Measurements from ENCODE around the gene FIGNL1. TPM values are rescaled to one million over a fixed set of nuclear protein-coding genes. Genes with fewer than 3 reads are reported as not detected.

FIGNL1 gene
- polyA plus RNA-seq, 3 donors, result 0.55 to 2.4 (median 1.8) TPM

- Histone ChIP-seq H3K4me2 (replicated peaks; ENCODE audit: extremely low read depth, low read length, poor library complexity, severe bottlenecking) (no peak overlapping the region), H3K36me3 (replicated peaks in 1 of 2; ENCODE audit: control insufficient read depth in 1 of 2, insufficient read depth in 2 of 2, low read length in 2 of 2) (no peaks in the 10 kb centered on the region), H3K27me3 (ENCODE audit: control insufficient read depth in 2 of 2, insufficient read depth in 2 of 2, low read length in 2 of 2) (no peaks in the 10 kb centered on the region), H3K4me3 (replicated peaks in 1 of 3; ENCODE audit: low read depth in 2 of 3, low read length in 3 of 3) (no peak overlapping the region), H3K79me2 (ENCODE audit: insufficient read depth, low read length) (no peaks in the 10 kb centered on the region), H4K20me1 (ENCODE audit: insufficient read depth, low read length) (no peaks in the 10 kb centered on the region), H3K27ac (ENCODE audit: low read depth in 1 of 2, low read length in 2 of 2) (no peak overlapping the region), H2AFZ (ENCODE audit: insufficient read depth, low read depth, low read length, poor library complexity, severe bottlenecking) (no peak overlapping the region), H3K4me1 (ENCODE audit: control insufficient read depth in 1 of 2, insufficient read depth in 2 of 2, low read length in 2 of 2) (no peaks in the 10 kb centered on the region), H3K9ac (ENCODE audit: insufficient read depth, low read length, poor library complexity, severe bottlenecking) (no peak overlapping the region), H3K9me3 (replicated peaks in 1 of 2; ENCODE audit: control insufficient read depth in 1 of 2, insufficient read depth in 1 of 2, low read length in 2 of 2) (peaks cover 0 to 4% of the 10 kb centered on the region in 2 donors)
- WGBS (ENCODE audit: insufficient coverage), result no CpG with 5 or more reads among the region's 1 CpG
- intact Hi-C loops (cut with micrococcal nuclease), result no loop called here
- Mint-ChIP-seq H3K27ac (no peak overlapping the region), H3K4me3 (no peak overlapping the region), H3K36me3 (no peaks in the 10 kb centered on the region), H3K4me1 (no peaks in the 10 kb centered on the region), H3K9me3 (peaks cover 0 to 7% (median 5%) of the 10 kb centered on the region in 7 donors), H3K27me3 (ENCODE audit: low read depth in 3 of 3) (peaks cover 0 to 2% (median 1%) of the 10 kb centered on the region in 3 donors)
- TF ChIP-seq CTCF (IDR thresholded peaks at IDR 0.05), result no peak
- no peak for DNase-seq
These were observed 36.4 kb upstream of the FIGNL1 start for GRCh38 chr7:50486512-50486911.

GRCh38 chr7:50481867-50482266, 31.7 kb upstream of the FIGNL1 start:
- peaks cover 0 to 3% (median 0%) of the 10 kb centered on the region in 3 donors for H3K27me3 Mint-ChIP-seq (ENCODE audit: low read depth in 3 of 3)
- no peaks in the 10 kb centered on the region for H3K36me3 Mint-ChIP-seq
- H3K27ac ChIP-seq (ENCODE audit: low read depth in 1 of 2, low read length in 2 of 2), result no peak overlapping the region
- H3K4me1 Mint-ChIP-seq, result no peaks in the 10 kb centered on the region
- H3K79me2 ChIP-seq (ENCODE audit: insufficient read depth, low read length), result no peaks in the 10 kb centered on the region
- no peak for TF ChIP-seq CTCF (IDR thresholded peaks at IDR 0.05)
- H3K4me3 ChIP-seq (replicated peaks in 1 of 3; ENCODE audit: low read depth in 2 of 3, low read length in 3 of 3), result no peak overlapping the region
- H3K27ac Mint-ChIP-seq, result no peak overlapping the region
- intact Hi-C loops (cut with micrococcal nuclease), result no loop called here
- no peaks in the 10 kb centered on the region for H3K27me3 ChIP-seq (ENCODE audit: control insufficient read depth in 2 of 2, insufficient read depth in 2 of 2, low read length in 2 of 2)
- no peak overlapping the region for H3K4me3 Mint-ChIP-seq
- 100% methylated on average over 1 of the region's 8 CpGs for WGBS (ENCODE audit: insufficient coverage)
- H3K4me1 ChIP-seq (ENCODE audit: control insufficient read depth in 1 of 2, insufficient read depth in 2 of 2, low read length in 2 of 2), result no peaks in the 10 kb centered on the region
- H3K9me3 Mint-ChIP-seq, result peaks cover 0 to 2% (median 0%) of the 10 kb centered on the region in 7 donors
- H3K9me3 ChIP-seq (replicated peaks in 1 of 2; ENCODE audit: control insufficient read depth in 1 of 2, insufficient read depth in 1 of 2, low read length in 2 of 2), result no peaks in the 10 kb centered on the region
- no peak overlapping the region for H3K4me2 ChIP-seq (replicated peaks; ENCODE audit: extremely low read depth, low read length, poor library complexity, severe bottlenecking)
- H2AFZ ChIP-seq (ENCODE audit: insufficient read depth, low read depth, low read length, poor library complexity, severe bottlenecking), result no peak overlapping the region
- no peak overlapping the region for H3K9ac ChIP-seq (ENCODE audit: insufficient read depth, low read length, poor library complexity, severe bottlenecking)
- no peaks in the 10 kb centered on the region for H4K20me1 ChIP-seq (ENCODE audit: insufficient read depth, low read length)
- no peak for DNase-seq
- no peaks in the 10 kb centered on the region for H3K36me3 ChIP-seq (replicated peaks in 1 of 2; ENCODE audit: control insufficient read depth in 1 of 2, insufficient read depth in 2 of 2, low read length in 2 of 2)
